HepG2 (cell line): ENCODE results near the gene HHIPL1. TPM values are rescaled to one million over a fixed set of nuclear protein-coding genes. Genes with fewer than 3 reads are reported as not detected.

Experiments
- ATAC-seq: fragments of 200-7000 bp; cut with Tn5 transposase; 3 replicates; pipeline ENCODE4 v1.9.1; 2020; ENCODE audit warnings: mild to moderate bottlenecking, moderate library complexity
- BruUV-seq: library from RNA; stranded (reverse); fragments of 400-500 nt; replicated peaks from 2 replicates; lab custom pipeline; 2021; lab: Mats Ljungman, UMichigan
- CTCF ChIA-PET: fragments of 300-600 bp; formaldehyde crosslinking; extraction: SDS; loops from one replicate; lab custom pipeline; 2021; ENCODE audit warnings: low total read pairs, inconsistent platforms, low intra/inter-chr PET ratio; lab: Yijun Ruan, JAX
- POLR2A ChIA-PET: fragments of 350-600 bp; sonication (Branson Sonifier 250); formaldehyde crosslinking; loops from one replicate; lab custom pipeline; 2020; ENCODE audit warnings: antibody characterized with exemption, inconsistent platforms; lab: Yijun Ruan, JAX
- DNase-seq: peaks from one replicate; pipeline ENCODE4 v3.0.0-alpha.2; 2015; ENCODE audit warnings: low spot score
- FAIRE-seq: peaks from 3 replicates; lab custom pipeline; 2011; peaks lifted over from hg19 to GRCh38; lab: Jason Lieb, UNC
- H2AFZ ChIP-seq: one replicate; pipeline ENCODE4 v1.6.1; 2011; ENCODE audit warnings: low read length, inconsistent platforms
- H3K27ac ChIP-seq: fragments of 300-600 bp; 3 replicates; pipeline ENCODE4 v1.8.0; 2011; ENCODE audit warnings: mixed run types, mild to moderate bottlenecking, mixed read lengths, low read length, inconsistent platforms; ENCODE audit not compliant: insufficient read depth; ENCODE audit errors: extremely low read length
- H3K27me3 ChIP-seq, 2 experiments: fragments of 200-600 bp in 1 of 2; 2 replicates in 1 of 2; 3 replicates in 1 of 2; pipeline versions ENCODE4 v1.6.0 to v1.8.0; 2011; ENCODE audit warnings: low read length in 2 of 2, mild to moderate bottlenecking in 2 of 2, moderate library complexity in 2 of 2, inconsistent platforms in 1 of 2; ENCODE audit not compliant: insufficient read depth in 2 of 2, control insufficient read depth in 1 of 2
- H3K36me3 ChIP-seq, 2 experiments: fragments of 200-600 bp in 1 of 2; replicated peaks in 1 of 2; 2 replicates in 1 of 2; 3 replicates in 1 of 2; pipeline versions ENCODE4 v1.5.1 to v1.8.0; 2011; ENCODE audit warnings: low read length in 2 of 2, inconsistent platforms in 1 of 2; ENCODE audit not compliant: insufficient read depth in 2 of 2, control insufficient read depth in 1 of 2
- H3K4me1 ChIP-seq: 2 replicates; pipeline ENCODE4 v1.5.1; 2012; ENCODE audit warnings: low read length, inconsistent platforms; ENCODE audit not compliant: insufficient read depth
- H3K4me2 ChIP-seq: 2 replicates; pipeline ENCODE4 v1.6.0; 2011; ENCODE audit warnings: low read depth, low read length, inconsistent platforms
- H3K4me3 ChIP-seq, 3 experiments: fragments of 200-600 bp in 1 of 3; sonication (generic), shearing (Covaris generic) in 1 of 3; replicated peaks in 1 of 3; 2 replicates each; pipeline ENCODE4 v1.5.1; 2011 to 2016; ENCODE audit warnings: low read length in 3 of 3, inconsistent platforms in 2 of 3, low read depth in 2 of 3, mild to moderate bottlenecking in 2 of 3, control low read depth in 1 of 3, mixed read lengths in 1 of 3; ENCODE audit not compliant: insufficient read depth in 1 of 3
- H3K79me2 ChIP-seq: one replicate; pipeline ENCODE4 v1.6.1; 2011; ENCODE audit warnings: low read length, inconsistent platforms; ENCODE audit not compliant: insufficient read depth
- H3K9ac ChIP-seq: 2 replicates; pipeline ENCODE4 v1.6.0; 2011; ENCODE audit warnings: mild to moderate bottlenecking, low read depth, low read length, inconsistent platforms; ENCODE audit not compliant: insufficient read depth
- H3K9me3 ChIP-seq: 2 replicates; pipeline ENCODE4 v1.5.1; 2012; ENCODE audit warnings: mild to moderate bottlenecking, low read length
- H4K20me1 ChIP-seq: 2 replicates; pipeline ENCODE4 v1.6.0; 2011; ENCODE audit warnings: inconsistent platforms, mild to moderate bottlenecking, low read length, moderate library complexity; ENCODE audit not compliant: insufficient read depth
- BRD4 ChIP-seq: sonication (generic); formaldehyde crosslinking; IDR thresholded peaks from 2 replicates; pipeline ENCODE4 v1.4.0; 2020; ENCODE audit warnings: missing genetic modification reagents
- CAMTA2 ChIP-seq: sonication (generic); formaldehyde crosslinking; IDR thresholded peaks from 2 replicates; pipeline ENCODE4 v1.4.0; 2020; ENCODE audit warnings: mild to moderate bottlenecking, missing genetic modification reagents, borderline replicate concordance
- FOXP1 ChIP-seq, 2 experiments: fragments of 450-650 bp in 1 of 2; IDR thresholded peaks; 2 replicates each; pipeline ENCODE4 v1.6.1; 2017 to 2018; ENCODE audit warnings: antibody characterized with exemption in 1 of 2
- MNT ChIP-seq: fragments of 450-650 bp; IDR thresholded peaks from 2 replicates; pipeline ENCODE4 v1.6.1; 2016
- POGZ ChIP-seq: sonication (generic); formaldehyde crosslinking; IDR thresholded peaks from 2 replicates; pipeline ENCODE4 v1.4.0; 2020; ENCODE audit warnings: mild to moderate bottlenecking, missing genetic modification reagents
- ZNF331 ChIP-seq: sonication (generic); formaldehyde crosslinking; IDR thresholded peaks from 2 replicates; pipeline ENCODE4 v1.4.0; 2020; ENCODE audit warnings: missing genetic modification reagents
- ZNF589 ChIP-seq: sonication (generic); formaldehyde crosslinking; conservative IDR thresholded peaks from 2 replicates; pipeline ENCODE4 v1.8.0; 2022; ENCODE audit warnings: mild to moderate bottlenecking, moderate library complexity, missing genetic modification reagents
- WGBS: methylation state at CpG from one replicate; pipeline ENCODE4 v1.1.6; 2017; ENCODE audit warnings: low lambda C conversion rate; 5-methylcytosine and 5-hydroxymethylcytosine counted together
- in situ Hi-C: cut with HindIII; loops from 2 replicates; pipeline ENCODE4 v1.10.0; 2017; ENCODE audit warnings: low pct_unique_long_range_greater_than_20kb; ENCODE audit not compliant: extremely low pct_ligation_motif_present
- intact Hi-C: fragments of 100-400 bp; cut with micrococcal nuclease; formaldehyde crosslinking; loops from one replicate; pipeline ENCODE4 v1.10.0; 2022; ENCODE audit not compliant: unreplicated experiment
- polyA plus RNA-seq, 8 experiments: library from polyadenylated mRNA; depleted of rRNA in 3 of 8; stranded (reverse) in 7 of 8; unstranded in 1 of 8; fragments of >200 nt; fragmentation: Illumina TruSeq in 4 of 8; extraction: Trizol in 4 of 8; gene quantifications; 2 replicates each; pipeline versions ENCODE4 v1.2.1 to v1.2.3, GENCODE V29; 2011 to 2016; ENCODE audit warnings: low read depth in 4 of 8, missing spikeins in 1 of 8, mixed read lengths in 1 of 8; ENCODE audit not compliant: insufficient read depth in 1 of 8
- total RNA-seq, 5 experiments: library from RNA; depleted of rRNA; stranded (reverse); fragments of >200 nt; fragmentation: Illumina TruSeq; extraction: Trizol; gene quantifications; 2 replicates each; pipeline ENCODE4 v1.2.3, GENCODE V29; 2016; ENCODE audit warnings: low read depth in 1 of 5

Gene HHIPL1
- total and polyA plus RNA-seq, 2 of the 13 experiments (the other 11 are each of a cell fraction or from before 2014, with no cell fraction given) = not detected

GRCh38 chr14:99675951-99676350, 31.0 kb downstream of the HHIPL1 start:
- H3K4me1 ChIP-seq = peaks cover 23% of the 10 kb centered on the region
- H3K27me3 ChIP-seq = peaks cover 6 to 8% of the 10 kb centered on the region in 2 experiments; a peak in 3 of 5 replicates
- TF ChIP-seq MNT (0 out of 2 replicates have a peak, but pooled peaks have one; percentile 0), ZNF589 (no peak)
- BruUV-seq = no TSS peak
- intact Hi-C loops = no loop called here
- H3K9me3 ChIP-seq = peaks cover 8% of the 10 kb centered on the region; the same call in 1 of the 2 replicates
- no peak overlapping the region for H2AFZ ChIP-seq
- no peak overlapping the region for H3K4me2 ChIP-seq
- POLR2A ChIA-PET = no interaction called here
- no peak for DNase-seq
- H3K4me3 ChIP-seq = no peak overlapping the region
- in situ Hi-C loops = no loop called here
- no peak overlapping the region for H3K27ac ChIP-seq
- 59% methylated on average over 4 of the region's 10 CpGs for WGBS
- H3K9ac ChIP-seq = no peak overlapping the region
- no peaks in the 10 kb centered on the region for H3K36me3 ChIP-seq
- FAIRE-seq = no peak
- no peak for ATAC-seq
- CTCF ChIA-PET = no interaction called here
- no peaks in the 10 kb centered on the region for H3K79me2 ChIP-seq
- no peaks in the 10 kb centered on the region for H4K20me1 ChIP-seq

- no peak overlapping the region for H2AFZ ChIP-seq
- CTCF ChIA-PET = no interaction called here
- no peak for ATAC-seq
- no peak overlapping the region for H3K9ac ChIP-seq
- no peaks in the 10 kb centered on the region for H3K79me2 ChIP-seq
- intact Hi-C loops (no loop called here), in situ Hi-C loops (no loop called here)
- no peak overlapping the region for H3K27ac ChIP-seq
- H4K20me1 ChIP-seq = no peaks in the 10 kb centered on the region
- H3K4me1 ChIP-seq = peaks cover 16% of the 10 kb centered on the region
- no peaks in the 10 kb centered on the region for H3K36me3 ChIP-seq
- peaks cover 6% of the 10 kb centered on the region in 2 experiments; a peak in 2 of 5 replicates for H3K27me3 ChIP-seq
- BruUV-seq = no TSS peak
- no peak overlapping the region for H3K4me3 ChIP-seq
- no peak for FAIRE-seq
- H3K9me3 ChIP-seq = peaks cover 8% of the 10 kb centered on the region; the same call in 1 of the 2 replicates
- TF ChIP-seq FOXP1 (IDR thresholded peaks at IDR 0.05) = no peak
- TF ChIP-seq FOXP1 (CRISPR knock-in tag; IDR thresholded peaks at IDR 0.05) = no peak
- no peak for TF ChIP-seq ZNF331 (CRISPR knock-in tag)
- TF ChIP-seq CAMTA2 (CRISPR knock-in tag) = no peak
- no peak for TF ChIP-seq POGZ (CRISPR knock-in tag)
- TF ChIP-seq BRD4 (CRISPR knock-in tag) = no peak
- no peak for DNase-seq
- H3K4me2 ChIP-seq = no peak overlapping the region
- WGBS = 22% methylated on average over 8 of the region's 8 CpGs
- POLR2A ChIA-PET = no interaction called here
These were observed 31.7 kb downstream of the HHIPL1 start for GRCh38 chr14:99676657-99677056.
